Kidney (tissue), 14 donors: ENCODE measurements around the gene NFATC2. TPM values are rescaled to one million over a fixed set of nuclear protein-coding genes. Genes with fewer than 3 reads are reported as not detected.

Experiments used
- DNase-seq, 5 donors: peaks; one replicate each; pipeline ENCODE4 v3.0.0-alpha.2; 2013 to 2020
- FAIRE-seq: peaks from 2 replicates; lab custom pipeline; 2012; peaks lifted over from hg19 to GRCh38; lab: Jason Lieb, UNC
- H3K27ac ChIP-seq, 2 donors: one replicate each; pipeline ENCODE4 v1.7.0; 2013; ENCODE audit warnings: low read depth in 2 of 2, low read length in 2 of 2, inconsistent platforms in 1 of 2
- H3K27me3 ChIP-seq: one replicate; pipeline ENCODE4 v1.7.1; 2013; ENCODE audit warnings: low read length, inconsistent platforms; ENCODE audit not compliant: control insufficient read depth, insufficient read depth
- H3K36me3 ChIP-seq, 3 donors: one replicate each; pipeline versions ENCODE4 v1.7.0 to v1.7.1; 2013; ENCODE audit warnings: low read length in 3 of 3, control low read depth in 1 of 3, inconsistent platforms in 1 of 3; ENCODE audit not compliant: insufficient read depth in 3 of 3, control insufficient read depth in 2 of 3
- H3K4me1 ChIP-seq, 3 donors: one replicate each; pipeline versions ENCODE4 v1.7.0 to v1.7.1; 2013; ENCODE audit warnings: low read length in 3 of 3, inconsistent platforms in 1 of 3, low read depth in 1 of 3; ENCODE audit not compliant: control insufficient read depth in 2 of 3, insufficient read depth in 2 of 3
- H3K4me3 ChIP-seq, 3 donors: one replicate each; pipeline versions ENCODE4 v1.7.0 to v1.8.1; 2013; ENCODE audit warnings: low read length in 3 of 3, control low read depth in 1 of 3, inconsistent platforms in 1 of 3
- H3K9ac ChIP-seq, 3 donors: one replicate each; pipeline versions ENCODE4 v1.7.0 to v1.7.1; 2013; ENCODE audit warnings: low read length in 3 of 3, control low read depth in 1 of 3, inconsistent platforms in 1 of 3
- H3K9me3 ChIP-seq, 3 donors: one replicate each; pipeline versions ENCODE4 v1.7.0 to v1.7.1; 2013; ENCODE audit warnings: low read length in 3 of 3, control low read depth in 1 of 3, inconsistent platforms in 1 of 3; ENCODE audit not compliant: control insufficient read depth in 2 of 3, insufficient read depth in 1 of 3
- intact Hi-C: fragments of 100-400 bp; cut with DNase I; formaldehyde crosslinking; loops from one replicate; pipeline ENCODE4 v1.11.1; 2022
- polyA plus RNA-seq: library from polyadenylated mRNA; stranded (reverse); fragments of 350-450 nt; fragmentation: Illumina TruSeq; extraction: RNeasy Lipid Tissue Mini Kit (QIAGEN cat#74804); gene quantifications from one replicate; pipeline ENCODE4 v1.2.3, GENCODE V29; 2014; ENCODE audit warnings: low read depth, low replicate concordance; ENCODE audit not compliant: insufficient read depth
- total RNA-seq: library from RNA; stranded (reverse); fragmentation: NEBNext Ultra II Directional; extraction: Animal tissue kit (Norgen Biotek cat#: 25700); gene quantifications from one replicate; pipeline ENCODE4 v1.2.1, GENCODE V29; 2021
- TF ChIP-seq, protein P1 (sequence below): IDR thresholded peaks from 3 replicates; pipeline ENCODE4 v1.5.1; 2012; ENCODE audit warnings: mild to moderate bottlenecking, moderate library complexity, borderline replicate concordance; ENCODE audit not compliant: insufficient read depth; ENCODE audit errors: extremely low read depth
- donor health status: control.
- donor health status: control.
- donor health status: control.
- donor health status: control.
- donor health status: control.
- donor health status: DM: yes; HTN: yes; CAD: no.
- donor health status: Normal renal cell carcinoma (clear cell type).

NFATC2 gene
- total and polyA plus RNA-seq, 2 donors from 2014 or later, result 0.73 to 10.5 TPM

DNA sequence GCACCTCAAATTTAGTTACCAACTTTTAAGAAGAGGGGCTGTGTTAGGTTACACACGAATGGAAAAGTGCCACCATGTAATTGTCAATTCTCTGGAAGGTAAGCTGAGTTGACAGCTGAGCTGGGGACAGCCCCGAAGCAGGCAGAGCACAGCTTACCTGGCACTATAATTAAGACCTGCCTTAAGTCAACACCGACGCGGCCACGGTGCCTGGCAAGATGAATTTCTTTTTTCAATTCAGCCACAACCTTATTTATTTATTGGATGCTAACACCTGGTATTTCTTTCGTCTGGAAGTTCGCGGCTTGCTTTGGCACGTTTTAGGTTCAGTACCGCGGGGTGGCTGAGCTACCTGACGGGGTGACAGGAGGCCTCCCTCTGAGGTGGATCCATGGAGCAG, 40.6 kb upstream of the NFATC2 start:
- Histone ChIP-seq H3K9me3 (no peaks in the 10 kb centered on the region), H3K4me1 (no peaks in the 10 kb centered on the region), H3K27me3 (no peaks in the 10 kb centered on the region), H3K27ac (no peak overlapping the region), H3K36me3 (no peaks in the 10 kb centered on the region), H3K4me3 (no peak overlapping the region), H3K9ac (no peak overlapping the region)
- DNase-seq (no peak), FAIRE-seq (no peak)
- intact Hi-C loops, result no loop called here
- TF ChIP-seq, protein P1, sequence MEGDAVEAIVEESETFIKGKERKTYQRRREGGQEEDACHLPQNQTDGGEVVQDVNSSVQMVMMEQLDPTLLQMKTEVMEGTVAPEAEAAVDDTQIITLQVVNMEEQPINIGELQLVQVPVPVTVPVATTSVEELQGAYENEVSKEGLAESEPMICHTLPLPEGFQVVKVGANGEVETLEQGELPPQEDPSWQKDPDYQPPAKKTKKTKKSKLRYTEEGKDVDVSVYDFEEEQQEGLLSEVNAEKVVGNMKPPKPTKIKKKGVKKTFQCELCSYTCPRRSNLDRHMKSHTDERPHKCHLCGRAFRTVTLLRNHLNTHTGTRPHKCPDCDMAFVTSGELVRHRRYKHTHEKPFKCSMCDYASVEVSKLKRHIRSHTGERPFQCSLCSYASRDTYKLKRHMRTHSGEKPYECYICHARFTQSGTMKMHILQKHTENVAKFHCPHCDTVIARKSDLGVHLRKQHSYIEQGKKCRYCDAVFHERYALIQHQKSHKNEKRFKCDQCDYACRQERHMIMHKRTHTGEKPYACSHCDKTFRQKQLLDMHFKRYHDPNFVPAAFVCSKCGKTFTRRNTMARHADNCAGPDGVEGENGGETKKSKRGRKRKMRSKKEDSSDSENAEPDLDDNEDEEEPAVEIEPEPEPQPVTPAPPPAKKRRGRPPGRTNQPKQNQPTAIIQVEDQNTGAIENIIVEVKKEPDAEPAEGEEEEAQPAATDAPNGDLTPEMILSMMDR, result no peak

DNA sequence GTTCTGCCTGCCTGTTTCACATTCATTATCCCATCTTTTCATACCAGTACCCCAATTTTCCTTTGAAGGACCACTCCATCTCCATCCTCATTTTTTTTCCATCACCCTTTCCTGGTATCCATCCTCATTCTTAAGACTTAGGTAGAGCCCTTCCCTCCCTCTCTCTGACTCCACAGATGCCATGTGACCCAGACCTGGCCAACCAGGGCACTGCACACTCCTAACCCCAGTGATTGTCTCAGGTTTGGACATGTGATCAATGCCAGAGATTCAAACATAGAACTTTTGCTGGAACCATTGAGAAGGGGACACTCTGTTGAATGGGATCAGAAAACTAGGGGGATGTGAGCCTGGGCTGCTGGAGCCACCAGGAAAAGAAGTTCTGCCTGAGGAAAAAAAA, 39.1 kb upstream of the NFATC2 start:
- DNase-seq (no peak), FAIRE-seq (no peak)
- H3K9me3 ChIP-seq, result no peaks in the 10 kb centered on the region
- intact Hi-C loops, result no loop called here
- no peak overlapping the region for H3K27ac ChIP-seq
- no peaks in the 10 kb centered on the region for H3K36me3 ChIP-seq
- H3K4me1 ChIP-seq, result no peaks in the 10 kb centered on the region
- H3K4me3 ChIP-seq, result no peak overlapping the region
- no peak overlapping the region for H3K9ac ChIP-seq
- TF ChIP-seq, protein P1, result no peak
- H3K27me3 ChIP-seq, result no peaks in the 10 kb centered on the region

DNA sequence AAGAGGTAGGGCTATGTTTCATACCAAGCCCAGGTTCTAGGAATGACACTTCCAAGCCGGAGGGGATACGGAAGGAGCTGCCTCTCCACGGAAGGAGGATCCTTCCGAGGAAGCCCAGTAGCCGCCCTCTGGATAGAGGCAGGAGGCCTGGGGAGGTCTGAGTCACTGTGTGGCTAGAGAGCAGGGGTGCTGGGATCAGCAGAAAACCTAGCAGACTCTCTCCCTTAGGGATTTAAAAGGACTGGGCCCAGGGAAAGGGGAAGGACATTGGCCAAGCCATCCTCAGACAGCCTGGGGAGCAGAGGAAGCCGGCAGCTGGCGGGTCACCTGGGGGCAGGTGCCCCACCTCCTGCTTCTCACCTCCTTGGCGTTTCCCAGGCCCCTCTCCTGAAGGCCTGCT, 36.6 kb upstream of the NFATC2 start:
- Histone ChIP-seq H3K4me3 (no peak overlapping the region), H3K9ac (no peak overlapping the region), H3K9me3 (no peaks in the 10 kb centered on the region), H3K36me3 (no peaks in the 10 kb centered on the region), H3K27me3 (no peaks in the 10 kb centered on the region), H3K4me1 (no peaks in the 10 kb centered on the region), H3K27ac (no peak overlapping the region)
- intact Hi-C loops, result no loop called here
- FAIRE-seq (no peak), DNase-seq (no peak)
- TF ChIP-seq, protein P1, result no peak

DNA sequence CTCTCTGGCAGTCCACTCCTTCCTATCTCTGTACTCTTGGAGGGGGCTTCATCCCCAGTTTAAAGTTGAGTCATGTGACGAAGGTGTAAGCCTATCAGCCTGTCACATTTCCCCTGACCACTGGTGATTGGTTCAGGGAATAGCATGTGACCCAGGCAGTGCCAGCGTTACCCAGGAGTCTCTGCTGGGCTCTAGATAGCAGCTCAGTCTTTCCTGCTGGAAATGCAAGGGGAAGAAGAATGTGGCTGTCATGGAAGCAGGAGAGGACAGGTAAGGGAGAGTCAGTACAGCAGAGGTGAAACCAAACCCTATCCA, 35.6 kb upstream of the NFATC2 start:
- FAIRE-seq (no peak), DNase-seq (no peak)
- TF ChIP-seq, protein P1, result no peak
- Histone ChIP-seq H3K4me3 (no peak overlapping the region), H3K27ac (no peak overlapping the region), H3K27me3 (no peaks in the 10 kb centered on the region), H3K9ac (no peak overlapping the region), H3K9me3 (no peaks in the 10 kb centered on the region), H3K4me1 (no peaks in the 10 kb centered on the region), H3K36me3 (no peaks in the 10 kb centered on the region)
- intact Hi-C loops, result no loop called here
